Activated CD8-positive, alpha-beta T cell treated with anti-CD3 and anti-CD28 coated beads for 36 hours (primary cell): Measurements from ENCODE around the gene FBXO47. TPM values are rescaled to one million over a fixed set of nuclear protein-coding genes. Genes with fewer than 3 reads are reported as not detected.
A peak's percentile ranks its signal among the peaks of the same experiment; 100 is the strongest.
"Not testable (repeated sequence)": the region's sequence is repeated elsewhere in the genome, so short reads cannot be mapped to it uniquely, and the experiment has no call there.

Source experiments
- ATAC-seq: fragments of 200-7000 bp; cut with Tn5 transposase; one replicate; pipeline ENCODE4 v1.10.0; 2021; ENCODE audit warnings: mild to moderate bottlenecking, moderate library complexity
- CTCF ChIA-PET: fragments of 350-600 bp; sonication (Branson Sonifier 250); formaldehyde crosslinking; loops from one replicate; lab custom pipeline; 2021; ENCODE audit warnings: antibody characterized with exemption; lab: Charles Lee
- POLR2A ChIA-PET: fragments of 350-600 bp; sonication (Branson Sonifier 250); formaldehyde crosslinking; loops from one replicate; lab custom pipeline; 2021; ENCODE audit warnings: antibody characterized with exemption; lab: Charles Lee
- DNase-seq: peaks from one replicate; pipeline ENCODE4 v3.0.0-alpha.2; 2020
- H3K27ac Mint-ChIP-seq: one replicate; pipeline ENCODE4 v1.8.0; 2021; ENCODE audit warnings: mild to moderate bottlenecking, mixed read lengths
- H3K27me3 Mint-ChIP-seq: one replicate; pipeline ENCODE4 v1.8.0; 2021; ENCODE audit warnings: mixed read lengths
- H3K36me3 Mint-ChIP-seq: one replicate; pipeline ENCODE4 v1.8.0; 2021; ENCODE audit warnings: low read depth, mixed read lengths
- H3K4me1 Mint-ChIP-seq: one replicate; pipeline ENCODE4 v1.8.0; 2021; ENCODE audit warnings: low read depth, mixed read lengths
- H3K4me3 Mint-ChIP-seq: one replicate; pipeline ENCODE4 v1.8.0; 2021; ENCODE audit warnings: mild to moderate bottlenecking, moderate library complexity, mixed read lengths
- H3K9me3 Mint-ChIP-seq: one replicate; pipeline ENCODE4 v1.8.0; 2021; ENCODE audit warnings: mixed read lengths
- CTCF ChIP-seq: fragments of 200-600 bp; IDR thresholded peaks from one replicate; pipeline ENCODE4 v1.8.0; 2022; ENCODE audit warnings: antibody characterized with exemption, mild to moderate bottlenecking
- intact Hi-C: fragments of 100-400 bp; cut with micrococcal nuclease; formaldehyde crosslinking; loops from one replicate; pipeline ENCODE4 v1.10.0; 2022
- total RNA-seq, 2 experiments: library from RNA; stranded (reverse); gene quantifications; one replicate each; pipeline ENCODE4 v1.2.3, GENCODE V29; 2021

FBXO47 gene
- total RNA-seq, 2 experiments from 2014 or later = not detected

- TF ChIP-seq CTCF = no peak
- DNase-seq = no peak
- ATAC-seq = no peak
- ChIA-PET CTCF (interaction anchor here (0.8 to 1.5 kb wide), 5 partner anchors 9 to 224 kb away, joined by 3 to 5 read pairs (median 4); partner anchors contain the start of gene LASP1NB), POLR2A (interaction anchor here (1.1 to 1.2 kb wide), 3 partner anchors 37 to 87 kb away, joined by 3 to 5 read pairs (median 3); partner anchors contain the start of gene RPL23)
- intact Hi-C loops = no loop called here
- H3K4me3 Mint-ChIP-seq = no peak overlapping the region
- no peaks in the 10 kb centered on the region for H3K36me3 Mint-ChIP-seq
- H3K27me3 Mint-ChIP-seq = no peaks in the 10 kb centered on the region
- H3K27ac Mint-ChIP-seq = no peak overlapping the region
- H3K9me3 Mint-ChIP-seq = no peaks in the 10 kb centered on the region
- peaks cover 2% of the 10 kb centered on the region for H3K4me1 Mint-ChIP-seq
Observed at GRCh38 chr17:38940404-38940803, 26.8 kb downstream of the FBXO47 start.

GRCh38 chr17:38939987-38940386 is 27.2 kb downstream of the FBXO47 start:
- H3K27me3 Mint-ChIP-seq = no peaks in the 10 kb centered on the region
- ATAC-seq (no peak), DNase-seq (no peak)
- H3K36me3 Mint-ChIP-seq = no peaks in the 10 kb centered on the region
- ChIA-PET CTCF (interaction anchor here (1.5 kb wide), 1 partner anchor 43 kb away, joined by 4 read pairs; no protein-coding TSS in a partner anchor), POLR2A (interaction anchor here (1.2 kb wide), 2 partner anchors 42 to 86 kb away, joined by 3 to 5 read pairs; partner anchors contain the start of gene RPL23)
- no peak overlapping the region for H3K4me3 Mint-ChIP-seq
- TF ChIP-seq CTCF = no peak
- no peaks in the 10 kb centered on the region for H3K9me3 Mint-ChIP-seq
- H3K4me1 Mint-ChIP-seq = peaks cover 2% of the 10 kb centered on the region
- no peak overlapping the region for H3K27ac Mint-ChIP-seq
- intact Hi-C loops = no loop called here

- CTCF ChIA-PET = interaction anchor here (1.2 to 3.2 kb wide), 3 partner anchors 10 to 231 kb away, joined by 3 to 16 read pairs (median 4); partner anchors contain the start of gene LASP1NB
- H3K4me3 Mint-ChIP-seq, H3K27me3 Mint-ChIP-seq, H3K4me1 Mint-ChIP-seq, H3K36me3 Mint-ChIP-seq, intact Hi-C loops, ATAC-seq, H3K9me3 Mint-ChIP-seq, H3K27ac Mint-ChIP-seq, DNase-seq: not testable (repeated sequence)
- POLR2A ChIA-PET = interaction anchor here (0.7 kb wide), 1 partner anchor 167 kb away, joined by 3 read pairs; no protein-coding TSS in a partner anchor
Observed at GRCh38 chr17:38933962-38934361, 33.2 kb downstream of the FBXO47 start.

- DNase-seq, ATAC-seq, H3K9me3 Mint-ChIP-seq, CTCF ChIA-PET, H3K4me3 Mint-ChIP-seq, H3K36me3 Mint-ChIP-seq, H3K27ac Mint-ChIP-seq, H3K27me3 Mint-ChIP-seq, intact Hi-C loops, POLR2A ChIA-PET: not testable (repeated sequence)
- peaks cover 15% of the 10 kb centered on the region for H3K4me1 Mint-ChIP-seq
Observed at GRCh38 chr17:38930782-38931181, 36.4 kb downstream of the FBXO47 start.

- peak; percentile 65 for ATAC-seq
- ChIA-PET CTCF (interaction anchor here (0.6 to 5.2 kb wide), 7 partner anchors 15 to 93 kb away, joined by 3 to 39 read pairs (median 7); partner anchors contain the start of gene LASP1), POLR2A (interaction anchor here (1.0 to 2.3 kb wide), 9 partner anchors 11 to 78 kb away, joined by 3 to 13 read pairs (median 4); partner anchors contain the start of genes LASP1 and RPL23)
- Mint-ChIP-seq H3K4me1 (peaks cover 37% of the 10 kb centered on the region), H3K27me3 (no peaks in the 10 kb centered on the region), H3K9me3 (no peaks in the 10 kb centered on the region), H3K4me3 (peak overlapping the region; percentile 71), H3K27ac (peak overlapping the region; percentile 36), H3K36me3 (no peaks in the 10 kb centered on the region)
- intact Hi-C loops = loop anchor here (5.0 kb wide), 2 partner anchors 34 to 54 kb away; partner anchors contain the start of gene LASP1
- TF ChIP-seq CTCF = no peak
- DNase-seq = no peak
Observed at GRCh38 chr17:38926293-38927070, 40.7 kb downstream of the FBXO47 start.
